GM12801 (cell line): ENCODE results near the gene MRO.

ENCODE experiments used
- TF ChIP-seq, protein P1 (sequence below): IDR thresholded peaks from one replicate; pipeline ENCODE4 v1.5.1; 2011; ENCODE audit warnings: control low read depth; ENCODE audit not compliant: insufficient read length; ENCODE audit errors: extremely low read depth

The MRO gene

DNA sequence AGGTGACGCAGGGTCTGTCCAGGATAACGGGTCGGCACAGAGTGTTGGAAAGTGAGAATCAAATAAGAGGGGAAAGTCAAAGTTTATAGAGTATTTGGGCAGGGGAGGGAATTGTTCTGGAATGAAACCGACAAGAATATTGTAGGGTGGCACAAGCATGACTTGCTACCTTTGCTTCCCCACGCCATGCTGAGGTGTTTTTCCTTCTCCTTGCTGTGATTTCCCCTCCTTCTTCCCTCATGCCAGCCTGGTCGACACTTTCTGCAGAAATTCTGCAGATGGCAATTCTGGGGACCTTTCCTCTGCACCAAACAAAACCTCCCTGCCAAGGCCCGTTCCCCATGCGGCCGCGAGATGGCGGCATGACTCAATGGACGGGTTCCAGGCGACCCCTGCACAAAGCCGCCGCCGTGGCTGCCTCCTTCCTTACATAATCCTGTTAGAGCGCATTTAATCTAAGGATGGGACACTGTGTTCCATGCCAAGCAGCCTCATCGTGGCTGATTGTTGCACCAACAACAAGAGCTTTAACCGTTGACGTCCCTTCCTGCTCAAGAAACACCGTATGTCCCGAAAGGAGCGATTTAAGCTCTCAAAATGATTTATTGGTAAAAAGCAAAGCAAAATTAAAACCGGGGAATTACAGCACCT, at the start of gene MRO:
Gene MRO, minus strand, starts transcription at position 289 of the 651 bp plus-strand sequence. CDS start 10,616 bp downstream, outside the sequence.
- TF ChIP-seq, protein P1, sequence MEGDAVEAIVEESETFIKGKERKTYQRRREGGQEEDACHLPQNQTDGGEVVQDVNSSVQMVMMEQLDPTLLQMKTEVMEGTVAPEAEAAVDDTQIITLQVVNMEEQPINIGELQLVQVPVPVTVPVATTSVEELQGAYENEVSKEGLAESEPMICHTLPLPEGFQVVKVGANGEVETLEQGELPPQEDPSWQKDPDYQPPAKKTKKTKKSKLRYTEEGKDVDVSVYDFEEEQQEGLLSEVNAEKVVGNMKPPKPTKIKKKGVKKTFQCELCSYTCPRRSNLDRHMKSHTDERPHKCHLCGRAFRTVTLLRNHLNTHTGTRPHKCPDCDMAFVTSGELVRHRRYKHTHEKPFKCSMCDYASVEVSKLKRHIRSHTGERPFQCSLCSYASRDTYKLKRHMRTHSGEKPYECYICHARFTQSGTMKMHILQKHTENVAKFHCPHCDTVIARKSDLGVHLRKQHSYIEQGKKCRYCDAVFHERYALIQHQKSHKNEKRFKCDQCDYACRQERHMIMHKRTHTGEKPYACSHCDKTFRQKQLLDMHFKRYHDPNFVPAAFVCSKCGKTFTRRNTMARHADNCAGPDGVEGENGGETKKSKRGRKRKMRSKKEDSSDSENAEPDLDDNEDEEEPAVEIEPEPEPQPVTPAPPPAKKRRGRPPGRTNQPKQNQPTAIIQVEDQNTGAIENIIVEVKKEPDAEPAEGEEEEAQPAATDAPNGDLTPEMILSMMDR, result peak; percentile 84

DNA sequence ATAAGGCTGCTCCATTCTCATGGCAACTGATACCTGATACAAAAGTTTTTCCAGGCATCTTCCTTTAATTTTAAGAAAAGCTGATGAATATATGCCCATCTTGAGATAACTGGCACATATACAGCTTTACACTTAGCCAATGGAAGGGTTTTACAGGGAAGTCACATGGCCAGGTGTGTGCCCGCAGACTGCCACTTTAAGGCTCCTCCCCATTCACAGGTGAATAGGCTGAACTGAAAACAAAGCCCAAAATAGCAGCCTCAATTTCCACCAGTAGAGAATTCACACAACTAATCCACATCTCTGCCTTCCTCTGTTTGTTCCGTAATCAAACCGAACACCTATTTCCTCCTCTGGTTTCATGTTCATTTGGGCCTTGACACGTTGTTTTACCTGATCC, 49.3 kb upstream of the MRO start:
- TF ChIP-seq, protein P1, result no peak

- TF ChIP-seq, protein P1, result no peak
These were observed 46.9 kb upstream of the MRO start for GRCh38 chr18:50866765-50867164.

DNA sequence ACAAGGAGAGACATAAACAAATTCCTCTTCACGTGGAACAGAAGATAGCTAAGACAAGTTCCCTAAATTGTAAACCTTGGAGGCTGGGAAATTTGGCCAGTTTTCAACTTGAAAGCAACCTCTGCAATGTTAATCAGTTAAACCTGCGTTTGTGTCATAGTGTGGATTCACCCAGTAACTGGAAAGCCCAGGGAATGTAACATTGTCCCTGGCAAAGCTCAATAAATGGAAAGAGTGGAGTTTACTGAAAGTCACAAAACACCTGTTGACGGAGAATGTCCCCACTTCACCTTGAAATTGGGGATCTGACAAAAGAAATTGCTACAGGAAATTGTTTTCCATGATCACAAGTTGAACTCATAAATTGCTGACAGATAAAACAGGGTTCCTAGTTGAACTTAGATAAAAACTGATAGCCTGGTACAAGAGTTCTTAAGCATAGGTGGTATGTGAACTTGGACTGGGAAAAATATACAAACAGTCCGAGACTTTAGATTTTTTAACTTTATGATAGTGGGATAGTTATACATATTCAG, 44.1 kb upstream of the MRO start:
- TF ChIP-seq, protein P1, result no peak

GRCh38 chr18:50862401-50862800, 42.6 kb upstream of the MRO start:
- TF ChIP-seq, protein P1, result no peak

DNA sequence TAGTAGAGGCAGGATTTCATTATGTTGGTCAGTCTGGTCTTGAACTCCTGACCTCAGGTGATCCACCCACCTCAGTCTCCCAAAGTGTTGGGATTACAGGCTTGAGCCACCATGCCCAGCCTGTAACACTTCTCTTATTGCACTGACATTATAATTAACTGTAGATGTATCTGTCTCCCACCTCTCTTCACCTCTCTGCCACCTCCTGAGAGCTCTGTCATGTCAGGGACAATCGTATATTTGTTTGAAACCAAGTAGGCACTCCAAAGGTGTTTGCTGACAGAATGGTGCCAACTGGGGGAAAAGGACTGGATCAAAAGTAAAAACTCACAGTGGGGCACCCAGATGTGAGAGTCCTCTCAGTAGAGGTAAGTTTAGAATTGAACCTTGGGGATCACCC, 41.8 kb upstream of the MRO start:
- TF ChIP-seq, protein P1, result no peak

GRCh38 chr18:50859793-50860555, 40.2 kb upstream of the MRO start:
- TF ChIP-seq, protein P1, result no peak
